Mammary microvascular endothelial cell (primary cell): ENCODE results near the gene GPATCH2. TPM values are rescaled to one million over a fixed set of nuclear protein-coding genes. Genes with fewer than 3 reads are reported as not detected.

Experiments used
- total RNA-seq: library from RNA; depleted of rRNA; stranded (reverse); fragments of >200 nt; gene quantifications from 2 replicates; pipeline ENCODE4 v1.2.3, GENCODE V29; 2015

GPATCH2 gene
- 6.0 TPM in 2 replicates for total RNA-seq

DNA sequence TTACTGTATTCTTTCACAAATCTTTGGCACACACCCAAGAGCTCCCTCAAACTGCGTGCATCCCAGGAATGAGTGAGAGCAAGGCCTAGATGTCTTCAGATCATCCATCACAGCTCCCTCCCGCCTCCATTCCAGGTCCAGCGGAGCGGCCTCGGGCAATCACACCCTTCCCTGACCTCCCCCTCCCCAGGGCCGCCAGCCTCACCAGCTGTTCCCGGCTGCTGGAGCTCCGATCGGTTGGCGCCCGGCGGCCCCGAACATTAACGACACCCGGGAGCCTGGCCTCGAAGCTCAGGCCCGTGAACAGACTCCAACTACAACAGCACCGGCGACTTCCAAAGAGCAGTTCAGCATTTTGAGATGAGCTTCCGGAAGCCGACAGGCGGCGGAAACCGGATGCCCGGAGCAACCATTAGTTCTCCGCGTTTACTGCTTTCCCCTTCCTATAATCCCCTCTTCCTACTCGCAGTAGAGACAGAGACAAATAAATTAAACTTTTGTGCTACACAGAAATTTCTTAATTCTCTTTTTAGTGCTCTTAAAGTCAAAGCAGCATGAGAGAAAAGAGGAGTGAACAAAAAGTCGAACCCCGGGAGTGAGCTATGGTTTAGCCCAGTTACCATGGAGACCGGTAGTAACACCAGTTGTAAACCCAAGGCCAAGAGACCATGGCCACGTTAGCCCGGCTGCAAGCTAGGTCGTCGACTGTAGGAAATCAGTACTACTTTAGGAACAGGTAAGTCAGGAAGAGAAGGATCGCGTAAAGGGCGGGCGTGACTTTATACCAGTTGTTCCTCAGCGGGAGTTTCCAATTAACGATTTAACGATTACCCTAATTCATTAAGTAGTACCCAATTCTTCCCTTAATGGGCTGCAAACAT, at the start of gene GPATCH2, which contains the start of gene SPATA17:
TSS of gene GPATCH2 (minus strand) at position 380 of the 881 bp plus-strand sequence. CDS start at position 261, 119 bp downstream.
TSS of gene SPATA17 (plus strand) at position 634 of the 881 bp plus-strand sequence. CDS start at position 669, 35 bp downstream.

Other genes with a start within 250 kb of the GPATCH2 start
- gene SPATA17, start 254 bp upstream of the GPATCH2 start, total RNA-seq = not detected in 2 replicates